GM13977 (cell line): Measurements from ENCODE around the gene PARP1.
A peak's percentile ranks its signal among the peaks of the same experiment; 100 is the strongest.

Experiments used
- DNase-seq: peaks from one replicate; pipeline ENCODE4 v3.0.0; 2012; ENCODE audit warnings: low spot score
- in situ Hi-C: fragments of 300-500 bp; cut with MboI; formaldehyde crosslinking; loops from one replicate; pipeline ENCODE4 v1.12.0; 2022; ENCODE audit warnings: low sequenced_read_pairs, low pct_unique_long_range_greater_than_20kb, mixed read lengths, inconsistent platforms; ENCODE audit not compliant: unreplicated experiment
- TF ChIP-seq, protein P1 (sequence below): IDR thresholded peaks from 2 replicates; pipeline ENCODE4 v1.5.1; 2012; ENCODE audit warnings: mild to moderate bottlenecking, control low read depth; ENCODE audit not compliant: insufficient read depth; ENCODE audit errors: extremely low read depth, missing control alignments

The PARP1 gene

GRCh38 chr1:226408285-226409184 lies 642 bp upstream of the PARP1 start:
- TF ChIP-seq, protein P1, sequence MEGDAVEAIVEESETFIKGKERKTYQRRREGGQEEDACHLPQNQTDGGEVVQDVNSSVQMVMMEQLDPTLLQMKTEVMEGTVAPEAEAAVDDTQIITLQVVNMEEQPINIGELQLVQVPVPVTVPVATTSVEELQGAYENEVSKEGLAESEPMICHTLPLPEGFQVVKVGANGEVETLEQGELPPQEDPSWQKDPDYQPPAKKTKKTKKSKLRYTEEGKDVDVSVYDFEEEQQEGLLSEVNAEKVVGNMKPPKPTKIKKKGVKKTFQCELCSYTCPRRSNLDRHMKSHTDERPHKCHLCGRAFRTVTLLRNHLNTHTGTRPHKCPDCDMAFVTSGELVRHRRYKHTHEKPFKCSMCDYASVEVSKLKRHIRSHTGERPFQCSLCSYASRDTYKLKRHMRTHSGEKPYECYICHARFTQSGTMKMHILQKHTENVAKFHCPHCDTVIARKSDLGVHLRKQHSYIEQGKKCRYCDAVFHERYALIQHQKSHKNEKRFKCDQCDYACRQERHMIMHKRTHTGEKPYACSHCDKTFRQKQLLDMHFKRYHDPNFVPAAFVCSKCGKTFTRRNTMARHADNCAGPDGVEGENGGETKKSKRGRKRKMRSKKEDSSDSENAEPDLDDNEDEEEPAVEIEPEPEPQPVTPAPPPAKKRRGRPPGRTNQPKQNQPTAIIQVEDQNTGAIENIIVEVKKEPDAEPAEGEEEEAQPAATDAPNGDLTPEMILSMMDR, result no peak
- in situ Hi-C loops, result no loop called here
- DNase-seq, result no peak

DNA sequence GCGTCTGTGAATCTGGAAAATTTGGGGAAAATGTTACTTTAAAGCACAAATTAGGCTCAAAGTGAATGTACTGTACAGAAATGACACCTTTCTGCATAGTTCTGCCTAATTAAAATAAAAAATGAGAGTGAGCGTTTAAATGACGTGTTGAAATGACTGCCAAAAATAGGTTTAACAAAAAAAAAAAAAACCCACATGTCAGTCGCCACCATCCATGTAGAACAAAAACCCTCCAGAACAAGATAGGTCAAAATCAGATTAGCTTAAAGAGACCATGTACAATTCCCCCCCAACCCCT lies 745 bp downstream of the PARP1 start:
- no peak for DNase-seq
- in situ Hi-C loops, result no loop called here
- TF ChIP-seq, protein P1, result no peak

- TF ChIP-seq, protein P1, result peak; percentile 2
- in situ Hi-C loops, result no loop called here
- no peak for DNase-seq
These were observed 1.5 kb downstream of the PARP1 start for GRCh38 chr1:226406401-226406881.

- TF ChIP-seq, protein P1, result no peak
- peak; percentile 57 for DNase-seq
- in situ Hi-C loops, result no loop called here
These were observed 2.4 kb downstream of the PARP1 start for GRCh38 chr1:226405411-226405988.

- TF ChIP-seq, protein P1, result no peak
- in situ Hi-C loops, result no loop called here
- no peak for DNase-seq
These were observed 3.0 kb downstream of the PARP1 start for GRCh38 chr1:226404904-226405222.

DNA sequence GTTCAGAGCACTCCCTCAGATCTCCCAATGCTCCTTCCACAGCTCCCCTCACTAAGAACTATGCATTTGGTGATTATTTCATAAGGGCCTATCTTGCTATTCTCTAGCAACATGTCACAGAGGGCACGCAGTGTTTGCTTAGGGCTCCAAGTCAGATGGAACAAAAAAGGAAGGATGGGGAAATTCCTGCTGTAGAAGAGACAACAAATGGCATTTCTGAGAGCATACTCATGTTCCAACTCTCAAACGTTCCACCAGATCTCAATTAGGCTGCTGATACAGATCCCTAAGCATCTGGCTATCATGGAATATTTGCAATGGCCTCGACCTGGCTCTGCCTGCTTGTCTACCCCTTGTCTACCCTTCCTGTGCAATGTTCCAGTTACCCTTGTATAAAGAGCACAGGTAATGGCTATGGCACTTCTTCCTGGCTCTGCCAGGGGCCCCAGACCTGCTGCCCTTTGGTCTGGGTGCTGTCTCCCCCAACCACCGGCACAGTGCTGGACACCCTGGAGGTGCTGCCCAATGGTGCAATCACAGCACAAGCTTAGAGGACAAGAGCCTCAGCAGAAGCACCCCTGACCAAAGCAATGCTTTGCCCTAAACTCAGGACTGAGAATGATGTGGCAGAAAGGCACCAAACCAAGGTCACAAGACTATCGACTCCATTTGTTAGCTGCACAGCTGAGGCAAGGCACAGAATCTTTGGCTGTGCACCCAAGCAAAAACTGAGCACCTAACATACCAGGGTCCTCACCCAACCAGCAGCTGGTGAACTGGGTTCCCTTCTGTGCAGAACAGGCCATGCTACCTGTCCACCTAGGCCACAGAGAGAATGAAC lies 3.6 kb downstream of the PARP1 start:
- no peak for DNase-seq
- in situ Hi-C loops, result no loop called here
- TF ChIP-seq, protein P1, result no peak
